ENCODE data around the gene UNC5B. TPM values are rescaled to one million over a fixed set of nuclear protein-coding genes. Genes with fewer than 3 reads are reported as not detected.

The UNC5B gene
- total RNA-seq, 1 experiment from 2014 or later = 22.0 TPM

DNA sequence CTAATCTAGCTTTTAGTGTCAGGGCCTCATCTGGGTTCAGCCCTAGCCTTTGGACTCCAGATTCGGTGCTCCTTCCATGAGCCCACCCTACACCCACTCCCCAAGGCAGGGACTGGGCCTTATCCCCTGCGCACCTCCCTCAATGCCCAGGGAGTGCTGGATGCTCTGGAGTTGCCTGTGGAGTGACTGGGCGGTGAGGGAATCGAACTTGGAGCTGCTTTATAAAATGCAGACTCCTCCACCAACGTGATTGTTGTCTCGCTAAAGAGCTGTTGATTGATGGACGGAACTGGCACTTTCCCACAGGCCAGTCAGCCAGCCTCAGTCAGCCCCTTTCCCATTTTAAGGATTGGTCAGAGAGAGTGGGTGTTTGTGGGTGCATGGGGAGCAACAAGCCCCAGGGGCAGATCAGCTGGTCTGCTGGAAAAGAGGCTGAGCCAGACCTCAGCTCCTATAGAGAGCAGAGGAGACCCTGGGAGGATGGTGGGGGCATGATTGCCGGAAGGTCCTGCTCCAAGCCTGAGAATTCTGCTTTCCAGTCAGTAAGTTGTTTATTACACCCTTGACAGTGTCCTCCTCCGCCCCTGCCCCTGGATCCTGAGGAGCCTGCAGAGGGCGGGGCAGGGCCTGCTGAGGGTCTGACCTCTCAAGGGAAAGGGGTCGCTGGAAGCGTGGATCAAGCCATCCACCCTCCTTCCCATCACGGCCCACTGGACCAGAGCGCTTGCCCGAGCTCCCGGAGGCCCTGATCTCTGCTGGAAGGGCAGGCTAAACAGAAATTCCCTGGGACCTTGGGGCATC lies 16.7 kb downstream of the UNC5B start (continued):
- TF ChIP-seq, protein P1, sequence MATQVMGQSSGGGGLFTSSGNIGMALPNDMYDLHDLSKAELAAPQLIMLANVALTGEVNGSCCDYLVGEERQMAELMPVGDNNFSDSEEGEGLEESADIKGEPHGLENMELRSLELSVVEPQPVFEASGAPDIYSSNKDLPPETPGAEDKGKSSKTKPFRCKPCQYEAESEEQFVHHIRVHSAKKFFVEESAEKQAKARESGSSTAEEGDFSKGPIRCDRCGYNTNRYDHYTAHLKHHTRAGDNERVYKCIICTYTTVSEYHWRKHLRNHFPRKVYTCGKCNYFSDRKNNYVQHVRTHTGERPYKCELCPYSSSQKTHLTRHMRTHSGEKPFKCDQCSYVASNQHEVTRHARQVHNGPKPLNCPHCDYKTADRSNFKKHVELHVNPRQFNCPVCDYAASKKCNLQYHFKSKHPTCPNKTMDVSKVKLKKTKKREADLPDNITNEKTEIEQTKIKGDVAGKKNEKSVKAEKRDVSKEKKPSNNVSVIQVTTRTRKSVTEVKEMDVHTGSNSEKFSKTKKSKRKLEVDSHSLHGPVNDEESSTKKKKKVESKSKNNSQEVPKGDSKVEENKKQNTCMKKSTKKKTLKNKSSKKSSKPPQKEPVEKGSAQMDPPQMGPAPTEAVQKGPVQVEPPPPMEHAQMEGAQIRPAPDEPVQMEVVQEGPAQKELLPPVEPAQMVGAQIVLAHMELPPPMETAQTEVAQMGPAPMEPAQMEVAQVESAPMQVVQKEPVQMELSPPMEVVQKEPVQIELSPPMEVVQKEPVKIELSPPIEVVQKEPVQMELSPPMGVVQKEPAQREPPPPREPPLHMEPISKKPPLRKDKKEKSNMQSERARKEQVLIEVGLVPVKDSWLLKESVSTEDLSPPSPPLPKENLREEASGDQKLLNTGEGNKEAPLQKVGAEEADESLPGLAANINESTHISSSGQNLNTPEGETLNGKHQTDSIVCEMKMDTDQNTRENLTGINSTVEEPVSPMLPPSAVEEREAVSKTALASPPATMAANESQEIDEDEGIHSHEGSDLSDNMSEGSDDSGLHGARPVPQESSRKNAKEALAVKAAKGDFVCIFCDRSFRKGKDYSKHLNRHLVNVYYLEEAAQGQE (IDR thresholded peaks at IDR 0.05; ENCODE audit: low read depth) = no peak
- no peak for TF ChIP-seq EGR1 (IDR thresholded peaks at IDR 0.05; ENCODE audit: low read depth)
- TF ChIP-seq YY1 (IDR thresholded peaks at IDR 0.05; ENCODE audit: extremely low read depth, insufficient replicate concordance, low read depth, low read length) = no peak

DNA sequence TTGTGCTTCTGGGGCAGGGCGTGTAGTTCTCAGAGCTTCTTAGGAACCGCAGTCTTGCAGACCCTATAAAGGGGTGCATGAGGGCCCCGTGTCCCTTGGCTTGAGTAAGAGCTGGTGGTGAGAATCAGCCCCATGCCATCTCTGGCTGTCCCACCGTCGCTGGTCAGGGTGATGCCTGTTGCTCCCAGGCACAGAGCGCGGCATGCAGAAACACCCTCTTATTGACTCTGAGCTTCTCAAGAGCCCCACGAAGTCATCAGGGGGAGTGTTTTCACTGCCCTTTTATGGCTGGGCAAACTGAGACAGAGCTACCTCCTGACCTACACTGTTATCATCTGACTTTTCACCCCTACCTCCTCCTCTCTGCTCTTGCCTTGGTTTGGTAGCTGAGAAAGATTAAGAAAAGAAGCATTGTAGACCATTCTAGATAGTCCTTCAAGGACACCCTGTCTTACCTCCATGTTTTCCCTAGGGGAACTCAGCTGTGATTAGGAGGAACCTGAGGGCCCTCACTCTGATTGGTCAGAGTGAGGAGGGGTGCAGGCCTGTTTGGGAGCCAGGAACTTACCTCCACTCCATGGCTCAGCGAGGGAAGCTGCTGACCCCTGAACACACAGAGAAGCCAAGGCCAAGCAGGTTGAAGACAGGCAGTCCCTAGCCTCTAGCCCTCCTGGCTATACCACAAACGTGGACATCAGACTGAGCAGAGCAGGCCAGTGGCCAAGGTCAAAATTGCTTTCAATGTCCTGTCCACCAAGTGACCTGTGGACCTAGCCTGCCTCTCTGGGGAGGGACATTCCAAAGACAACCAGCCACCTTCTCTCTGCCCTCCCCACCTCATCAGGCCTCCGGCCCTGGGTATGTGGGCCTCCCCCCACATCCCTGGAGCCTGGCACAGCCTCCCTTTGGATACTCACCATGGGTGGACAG lies 17.6 kb downstream of the UNC5B start:
- ATAC-seq (no peak), DNase-seq (ENCODE audit: low read depth, low spot score) (no peak)
- CTCF ChIA-PET = no interaction called here
- H3K9me3 ChIP-seq (ENCODE audit: control insufficient read depth in 1 of 2, insufficient read depth in 1 of 2, low read depth in 1 of 2, low read length in 2 of 2) = no peaks in the 10 kb centered on the region
- H3K79me2 ChIP-seq (ENCODE audit: insufficient read depth, low read length) = no peaks in the 10 kb centered on the region
- no peak overlapping the region for H3K4me3 ChIP-seq (replicated peaks in 1 of 2; ENCODE audit: low read depth in 1 of 2, low read length in 2 of 2)
- RAD21 ChIA-PET (ENCODE audit: low non-redundant PET in 1 of 2, low total read pairs in 2 of 2, uncharacterized antibody in 2 of 2, unreplicated experiment in 2 of 2) = no interaction called here
- BruUV-seq (replicated peaks) = no TSS peak
- H3K27ac ChIP-seq (ENCODE audit: low read depth, low read length) = no peak overlapping the region
- intact Hi-C loops (cut with micrococcal nuclease) = no loop called here
- H3K4me1 ChIP-seq (ENCODE audit: control insufficient read depth in 1 of 2, insufficient read depth in 2 of 2, low read length in 2 of 2) = no peaks in the 10 kb centered on the region; a peak in 1 of 4 replicates
- H3K36me3 ChIP-seq (ENCODE audit: control insufficient read depth in 1 of 2, insufficient read depth in 2 of 2, low read length in 2 of 2) = no peaks in the 10 kb centered on the region
- H3K4me2 ChIP-seq (ENCODE audit: low read length) = no peak overlapping the region
- no peaks in the 10 kb centered on the region for H3K9me2 ChIP-seq (ENCODE audit: insufficient read depth)
- H4K20me1 ChIP-seq (ENCODE audit: insufficient read depth) = no peaks in the 10 kb centered on the region
- no peak overlapping the region for H3K9ac ChIP-seq (ENCODE audit: low read length)
- no peaks in the 10 kb centered on the region for H3K27me3 ChIP-seq (ENCODE audit: insufficient read depth, low read length)
- TF ChIP-seq SIN3A (IDR thresholded peaks at IDR 0.05; ENCODE audit: low read depth) (no peak), EZH2phosphoT487 (IDR thresholded peaks at IDR 0.05; ENCODE audit: borderline replicate concordance) (no peak)
- POLR2A ChIA-PET = no interaction called here
- no peak overlapping the region for H2AFZ ChIP-seq (ENCODE audit: low read depth, low read length, poor library complexity, severe bottlenecking)

Measured in HCT116 (cell line).